NCI-H1048 (cell line): ENCODE data around the gene PPM1H.
A peak's percentile ranks its signal among the peaks of the same experiment; 100 is the strongest.
"Not testable (repeated sequence)": the region's sequence is repeated elsewhere in the genome, so short reads cannot be mapped to it uniquely, and the experiment has no call there.

Experiments
- DNase-seq: peaks from one replicate; lab custom pipeline; 2025; lab: John Stamatoyannopoulos, UW

PPM1H gene

DNA sequence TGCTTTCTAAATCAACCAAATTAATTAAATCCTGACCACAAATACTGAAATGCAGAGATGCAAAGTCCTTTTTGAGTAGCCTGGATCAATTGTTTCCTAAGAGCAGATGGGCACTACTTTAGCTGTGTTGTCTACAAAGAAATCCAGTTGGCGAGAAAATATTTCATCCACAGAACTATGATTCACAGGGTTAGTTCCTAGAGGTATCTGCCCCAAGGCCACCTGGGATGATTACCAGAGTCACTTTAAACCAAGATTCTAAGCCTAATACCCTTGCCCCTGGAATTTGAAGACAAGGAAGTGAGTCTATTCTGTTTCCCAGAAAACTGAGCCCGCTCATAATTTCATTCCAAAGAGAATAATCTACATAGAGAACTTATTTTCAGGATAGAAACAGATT, 198.4 kb downstream of the PPM1H start:
- no peak for DNase-seq

DNA sequence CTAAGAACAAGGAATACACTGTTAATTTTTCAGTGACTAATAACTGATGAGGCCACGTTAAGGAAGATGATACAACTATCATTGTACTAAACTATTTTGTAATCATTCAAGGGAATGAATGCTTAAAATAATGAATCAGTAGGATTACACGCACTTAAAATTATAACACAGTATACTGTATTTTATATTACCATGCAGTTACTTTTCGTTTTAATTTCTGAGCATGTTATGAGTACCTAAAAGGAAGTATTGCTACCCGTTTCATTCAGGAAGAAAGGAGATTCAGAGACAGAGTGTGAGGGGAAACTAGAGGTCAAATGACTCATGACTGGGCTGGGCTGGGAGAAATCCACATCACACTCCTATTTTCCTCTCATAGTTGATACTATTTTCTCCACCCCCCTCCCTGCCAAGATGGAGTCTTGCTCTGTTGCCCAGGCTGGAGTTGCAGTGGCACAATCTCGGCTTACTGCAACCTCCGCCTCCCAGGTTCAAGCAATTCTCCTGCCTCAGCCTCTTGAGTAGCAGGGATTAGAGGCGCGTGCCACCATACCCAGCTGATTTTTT, 202.0 kb downstream of the PPM1H start:
- DNase-seq, result no peak

DNA sequence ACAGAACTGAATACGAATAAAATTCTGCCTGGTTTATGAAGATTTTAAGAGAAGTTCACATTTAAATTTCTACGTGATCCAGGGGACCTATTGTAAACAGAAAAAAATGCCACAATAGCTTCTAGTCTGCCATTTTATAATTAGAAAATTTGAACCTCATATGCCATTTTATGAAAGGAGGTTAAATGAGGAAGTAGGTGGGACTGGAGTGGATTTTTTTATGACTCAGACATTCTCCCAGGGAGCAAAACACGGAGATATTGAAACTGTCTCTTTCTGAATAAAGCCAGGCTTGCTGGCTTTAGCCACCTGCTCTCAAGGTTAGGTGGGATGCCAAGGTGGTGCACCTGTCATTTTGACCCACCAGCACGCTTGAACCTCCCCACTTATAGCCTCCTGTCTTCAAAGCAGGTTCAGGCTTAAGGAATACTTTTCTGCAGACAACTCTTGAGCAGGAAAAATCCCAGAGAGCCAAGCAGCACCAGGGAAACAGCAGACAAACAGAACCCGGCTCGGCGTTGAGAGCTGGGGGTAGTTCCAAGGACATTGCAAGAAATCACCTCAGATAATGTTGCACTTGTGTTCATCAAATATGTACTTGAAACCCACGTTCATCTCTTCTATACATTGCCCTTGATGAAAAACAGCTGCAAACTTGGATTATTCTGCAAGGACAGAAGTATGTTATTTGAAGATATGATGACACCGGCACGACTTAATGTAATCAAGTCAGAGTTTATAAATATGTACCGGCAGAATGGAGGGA, 203.7 kb downstream of the PPM1H start:
- no peak for DNase-seq

DNA sequence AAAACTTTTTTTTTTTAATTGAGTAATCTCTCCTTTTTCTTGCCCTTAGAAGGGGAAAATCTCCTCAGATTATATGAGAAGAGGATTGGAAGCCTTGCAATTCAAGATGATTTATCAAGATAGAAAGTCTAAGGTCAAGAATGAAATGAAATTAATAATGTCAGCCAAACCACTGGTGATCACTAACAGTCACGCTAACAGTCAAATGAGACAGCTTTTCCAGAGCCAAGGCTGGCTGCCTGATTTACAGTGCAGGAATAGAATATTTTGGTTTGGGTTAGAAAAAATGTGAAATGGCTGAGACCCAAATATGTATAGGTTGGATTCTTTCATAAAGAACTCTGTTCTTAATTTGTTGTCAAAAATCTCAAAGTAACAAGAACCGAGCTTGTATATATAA, 204.3 kb downstream of the PPM1H start:
- DNase-seq, result no peak

DNA sequence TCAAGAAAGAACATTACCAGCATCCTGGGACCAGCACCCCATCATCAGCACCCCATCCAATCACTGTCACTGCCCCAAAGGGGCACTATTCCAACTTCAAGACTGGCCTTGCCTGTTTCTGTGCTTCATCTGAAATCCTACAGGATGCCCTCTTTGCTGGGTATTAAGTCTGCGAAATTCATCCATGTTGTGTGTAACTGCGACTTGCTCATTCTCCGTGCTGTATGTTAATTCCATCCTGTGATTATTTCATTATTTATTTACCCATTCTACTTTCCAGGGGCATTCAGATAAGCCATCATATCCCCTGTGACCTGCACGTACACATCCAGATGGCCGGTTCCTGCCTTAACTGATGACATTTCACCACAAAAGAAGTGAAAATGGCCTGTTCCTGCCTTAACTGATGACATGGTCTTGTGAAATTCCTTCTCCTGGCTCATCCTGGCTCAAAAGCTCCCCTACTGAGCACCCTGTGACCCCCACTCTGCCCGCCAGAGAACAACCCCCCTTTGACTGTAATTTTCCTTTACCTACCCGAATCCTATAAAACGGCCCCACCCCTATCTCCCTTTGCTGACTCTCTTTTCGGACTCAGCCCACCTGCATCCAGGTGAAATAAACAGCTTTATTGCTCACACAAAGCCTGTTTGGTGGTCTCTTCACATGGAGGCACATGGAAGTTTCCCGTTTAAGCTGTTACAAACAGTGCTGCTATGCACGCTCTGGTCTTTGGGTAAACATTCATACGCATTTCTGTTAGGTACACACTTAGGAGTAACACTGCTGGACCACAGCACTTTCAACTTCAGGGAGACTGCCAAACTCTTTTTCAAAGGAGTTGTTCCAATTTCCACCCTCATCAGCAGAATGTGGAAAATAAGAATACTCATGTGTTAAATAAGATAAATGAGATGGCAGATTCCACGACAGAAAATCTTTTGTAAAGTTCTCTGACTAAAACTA, 205.1 kb downstream of the PPM1H start:
- not testable (repeated sequence) for DNase-seq

DNA sequence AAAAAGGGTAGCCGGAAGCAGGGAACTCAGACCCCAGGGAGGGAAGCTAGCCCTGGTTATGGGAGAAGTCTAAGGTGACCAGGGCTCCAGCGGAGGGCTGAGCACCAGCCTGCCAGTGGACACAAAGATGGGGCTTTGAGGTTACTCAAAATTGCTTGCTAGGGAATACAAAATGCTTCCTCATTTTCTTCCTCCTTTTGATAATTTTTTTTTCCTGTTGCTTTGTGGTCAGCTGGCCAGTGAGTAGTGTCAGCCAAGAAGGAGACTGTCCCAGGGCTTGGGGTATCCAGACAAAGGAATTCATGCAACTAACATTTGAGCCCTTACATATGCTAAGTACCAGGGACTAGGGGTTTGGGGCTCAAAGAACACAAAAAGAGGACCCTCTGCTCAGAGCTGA, 206.2 kb downstream of the PPM1H start:
- no peak for DNase-seq

DNA sequence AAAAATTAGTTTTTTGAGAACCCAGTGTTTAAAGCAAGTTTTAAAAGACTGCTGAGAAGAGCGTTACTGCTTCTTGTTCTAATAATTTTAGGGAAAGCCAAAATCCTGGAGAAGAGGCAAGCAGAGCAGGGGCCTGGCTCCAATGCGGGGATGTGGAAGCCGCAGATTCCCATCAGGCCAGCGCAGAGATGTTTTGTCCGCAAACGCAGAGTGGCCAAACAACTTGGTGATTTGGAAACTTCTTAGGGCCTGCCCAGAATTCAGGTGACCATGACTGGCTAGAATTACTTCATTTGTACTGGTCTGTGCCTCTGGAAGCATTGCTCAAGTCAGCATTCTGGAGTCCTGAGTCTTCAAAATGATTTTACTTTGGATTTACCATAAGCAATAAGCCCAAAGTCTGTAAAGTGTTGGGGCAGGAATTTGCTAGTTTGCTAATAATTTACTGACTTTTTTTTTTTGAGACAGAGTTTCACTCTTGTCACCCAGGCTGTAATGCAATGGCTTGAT, 208.4 kb downstream of the PPM1H start:
- DNase-seq, result no peak

DNA sequence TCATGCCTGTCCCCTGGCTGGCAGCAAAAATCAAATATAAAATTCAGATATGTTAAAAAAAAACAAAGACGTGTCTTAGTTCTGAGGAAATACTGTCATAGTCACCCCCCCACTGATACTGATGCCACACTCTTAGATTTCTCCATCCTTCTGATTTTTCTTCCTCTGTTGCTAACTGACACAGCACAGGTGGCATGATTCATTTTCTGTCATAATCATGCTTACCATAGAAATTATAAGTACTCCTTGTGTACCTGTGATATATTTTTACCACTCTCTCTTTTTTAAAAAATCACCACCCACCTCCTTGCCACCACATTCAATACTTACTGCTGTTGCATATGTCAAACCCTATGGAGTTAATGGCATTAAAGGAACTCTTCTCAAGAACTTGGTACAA, 209.2 kb downstream of the PPM1H start:
- no peak for DNase-seq

DNA sequence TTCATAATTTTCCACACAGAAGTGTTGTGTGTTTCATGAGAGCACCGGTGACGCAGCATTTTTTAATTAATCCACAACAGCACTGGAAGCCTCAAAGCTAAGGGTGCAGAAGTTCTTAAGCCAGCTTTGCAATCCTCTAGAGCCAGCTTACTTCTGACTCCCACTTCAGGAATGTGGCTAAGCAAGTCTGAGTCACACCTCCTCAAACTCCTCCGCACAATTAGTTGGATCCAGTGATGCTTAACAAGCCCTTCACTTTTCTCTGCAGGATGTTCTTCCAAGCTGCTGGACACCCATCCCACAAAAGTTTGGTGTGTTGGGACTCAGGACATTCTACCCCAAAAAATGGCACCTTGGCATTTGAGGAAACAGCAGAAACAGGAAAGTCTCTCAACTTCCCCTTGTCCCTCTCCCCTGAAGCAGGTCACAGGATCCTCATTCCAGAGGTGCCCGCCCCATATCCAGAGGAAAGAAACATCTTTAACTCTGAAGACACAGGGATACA, 210.0 kb downstream of the PPM1H start:
- peak; percentile 27 for DNase-seq

DNA sequence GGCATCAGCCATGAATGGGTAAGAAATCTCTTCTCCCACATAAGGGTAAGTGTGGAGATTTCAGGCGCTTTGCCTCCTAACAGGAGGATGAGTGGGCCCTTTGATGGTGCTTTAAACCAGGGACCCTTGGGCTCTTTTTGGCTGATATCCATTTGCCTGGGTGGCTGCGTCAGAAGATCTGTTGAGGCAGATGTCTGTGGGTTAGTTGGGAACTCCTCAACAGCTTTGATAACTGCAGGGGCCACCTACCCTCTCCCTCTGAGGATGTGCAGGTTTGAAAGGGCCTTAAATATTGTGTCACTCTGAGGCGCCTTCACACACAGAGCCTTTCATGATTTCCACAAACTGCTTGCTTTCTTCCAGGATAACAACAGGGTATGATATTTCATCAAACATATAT, 210.7 kb downstream of the PPM1H start:
- no peak for DNase-seq

DNA sequence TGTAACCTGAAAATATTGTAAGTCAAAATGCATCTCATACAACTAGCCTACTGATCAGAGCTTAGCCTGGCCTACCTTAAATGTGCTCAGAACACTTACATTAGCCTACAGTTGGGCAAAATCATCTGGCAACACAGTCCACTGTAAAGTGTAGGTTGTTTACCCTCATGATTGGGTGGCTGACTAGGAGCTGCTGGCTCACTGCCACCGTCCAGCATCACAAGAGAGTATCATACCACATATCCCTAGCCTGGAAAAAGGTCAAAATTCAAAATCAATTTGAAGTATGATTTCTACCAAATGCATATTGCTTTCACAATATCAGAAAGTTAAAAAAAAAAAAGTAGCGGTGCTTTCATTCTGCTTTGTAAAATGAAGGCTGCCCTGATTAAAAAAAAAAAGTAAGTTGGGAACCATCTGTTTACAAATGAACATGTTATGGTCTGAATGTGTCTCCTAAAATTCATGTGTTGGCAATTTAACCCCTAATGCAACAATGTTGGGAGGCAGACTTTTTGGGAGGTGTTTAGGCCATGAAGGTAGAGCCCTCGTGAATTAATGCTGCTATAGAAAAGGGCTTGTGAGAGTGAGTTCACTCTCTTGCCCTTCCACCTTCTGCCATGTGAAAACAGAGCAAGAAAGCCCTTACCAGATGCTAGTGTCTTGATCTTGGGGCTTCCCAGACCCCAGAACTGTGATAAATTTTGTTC, 211.8 kb downstream of the PPM1H start:
- no peak for DNase-seq

DNA sequence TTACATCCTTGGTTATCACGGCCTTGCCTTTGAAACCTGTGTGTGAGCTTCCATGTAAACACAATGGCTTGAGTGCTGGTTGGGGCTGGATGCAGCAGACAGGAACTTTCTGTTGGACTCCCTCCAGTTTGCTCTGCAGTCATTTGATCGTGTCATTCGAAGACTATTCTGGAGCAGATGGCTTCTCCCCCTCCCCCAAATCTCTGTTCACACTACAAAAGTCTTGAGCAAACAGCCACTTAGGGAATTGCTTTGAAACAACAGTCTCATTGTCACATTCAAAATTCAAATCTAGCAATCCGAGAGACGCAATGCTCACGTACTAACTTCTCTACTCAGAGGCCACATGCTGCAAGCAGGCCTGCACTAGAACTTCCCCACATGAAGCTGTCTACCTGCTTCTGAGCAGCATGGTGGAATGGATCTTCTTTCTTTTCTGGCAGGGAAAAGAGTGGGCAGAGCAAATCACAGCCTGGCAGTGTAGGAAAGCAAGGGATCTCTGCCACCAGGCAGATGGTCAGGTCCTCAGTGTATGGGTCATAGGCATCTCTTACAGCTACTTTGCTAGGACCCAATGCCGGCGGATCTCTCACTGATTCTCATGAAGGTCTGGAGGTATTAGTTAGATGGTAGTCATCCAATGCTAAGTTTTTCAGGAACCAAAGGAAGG, 214.2 kb downstream of the PPM1H start:
- peak; percentile 41 for DNase-seq

DNA sequence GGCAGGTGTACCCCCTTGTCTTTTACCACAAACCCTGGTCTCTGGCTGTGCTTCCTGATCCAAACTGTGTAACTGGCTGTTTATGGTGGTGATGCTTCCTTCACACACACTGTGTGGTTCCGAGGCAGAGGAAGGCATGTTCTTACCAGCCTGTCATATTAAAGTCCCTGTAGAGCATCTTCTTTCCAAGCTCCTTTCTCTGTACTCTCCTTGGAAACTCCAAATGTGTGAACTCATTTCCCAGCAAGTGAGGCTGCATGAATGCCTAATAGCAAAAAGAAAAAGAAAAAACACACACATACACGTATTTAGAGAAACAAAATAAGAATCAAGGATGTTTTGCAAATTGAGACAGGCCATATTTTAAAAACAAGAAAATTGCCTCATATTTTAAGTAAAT, 214.9 kb downstream of the PPM1H start:
- DNase-seq, result no peak

DNA sequence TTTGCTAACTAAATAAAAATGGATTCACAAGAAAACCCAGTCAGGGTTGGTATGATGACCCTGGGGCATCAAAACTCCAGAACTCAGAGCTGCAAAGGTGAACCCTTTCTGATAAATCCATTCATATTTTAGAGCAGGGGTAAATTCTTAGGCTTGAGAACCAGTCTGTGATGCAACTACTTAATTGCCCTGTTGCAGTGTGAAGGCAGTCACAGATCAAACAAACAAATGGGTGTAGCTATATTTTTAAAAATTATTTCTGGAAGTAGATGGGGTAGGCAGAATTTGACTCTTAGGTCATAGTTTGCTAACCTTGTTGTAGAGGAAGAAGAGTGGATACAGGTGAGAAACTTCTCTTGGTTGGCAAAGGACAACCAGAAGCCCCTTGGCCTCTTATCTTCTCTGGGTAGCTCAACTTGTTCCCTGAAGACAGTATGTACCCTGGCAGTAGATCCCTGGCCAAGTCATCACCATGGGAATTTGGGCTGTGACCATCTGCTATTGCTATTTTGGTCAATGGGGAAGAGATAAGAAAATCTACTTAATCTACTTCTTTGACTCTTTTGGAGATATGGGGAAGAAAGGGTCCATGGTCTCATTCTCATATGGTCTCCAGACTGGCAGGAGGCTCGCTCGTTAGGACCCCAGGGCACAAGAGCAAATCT, 216.1 kb downstream of the PPM1H start:
- DNase-seq, result no peak

DNA sequence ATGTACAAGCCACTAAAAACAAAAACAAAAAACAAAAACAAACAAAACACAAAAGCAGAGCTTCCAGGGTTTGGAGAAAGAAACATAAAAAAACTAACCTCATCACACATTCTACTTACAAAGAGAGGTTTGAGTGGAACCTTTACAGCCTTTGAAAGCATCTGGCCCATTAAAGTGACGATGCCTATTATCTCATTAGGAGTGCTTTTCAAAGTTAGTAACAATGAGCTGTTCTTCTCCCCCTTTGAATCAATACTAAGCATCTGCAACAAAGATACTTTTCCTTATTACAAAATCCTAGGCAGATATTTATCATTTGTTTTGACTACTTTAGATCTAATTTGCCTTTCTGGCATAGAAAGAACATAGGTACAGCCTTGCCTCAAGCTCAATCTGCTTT, 217.3 kb downstream of the PPM1H start:
- no peak for DNase-seq

DNA sequence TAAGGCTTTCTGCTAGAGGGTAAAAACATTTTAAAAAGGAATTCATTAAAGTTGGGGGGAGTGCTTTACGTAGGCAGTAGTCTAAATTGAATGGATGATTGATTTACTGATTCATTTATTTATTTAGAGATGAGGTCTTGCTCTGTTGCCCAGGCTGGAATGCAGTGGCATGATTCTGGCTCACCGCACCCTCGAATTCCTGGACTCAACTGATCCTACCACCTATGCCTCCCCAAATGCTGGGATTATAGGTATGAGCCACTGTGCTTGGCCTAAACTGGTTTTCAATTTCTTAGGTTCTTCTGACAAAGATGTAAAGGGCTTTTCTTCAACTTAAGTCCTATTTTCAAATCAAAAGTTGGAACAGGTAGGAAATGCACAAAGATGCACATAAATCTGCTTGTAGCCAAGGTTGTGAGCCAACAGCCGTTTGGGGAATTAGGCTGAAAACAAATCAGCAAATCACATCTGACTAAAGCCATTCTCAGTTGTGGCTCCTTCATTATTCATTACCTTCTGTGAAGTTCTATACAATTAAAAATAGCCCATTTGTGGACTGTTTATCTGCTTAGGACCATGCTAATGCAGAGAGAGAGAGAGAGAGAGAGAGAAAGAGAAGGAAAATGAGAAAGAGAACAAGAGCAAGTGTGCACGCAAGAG, 218.0 kb downstream of the PPM1H start:
- no peak for DNase-seq

DNA sequence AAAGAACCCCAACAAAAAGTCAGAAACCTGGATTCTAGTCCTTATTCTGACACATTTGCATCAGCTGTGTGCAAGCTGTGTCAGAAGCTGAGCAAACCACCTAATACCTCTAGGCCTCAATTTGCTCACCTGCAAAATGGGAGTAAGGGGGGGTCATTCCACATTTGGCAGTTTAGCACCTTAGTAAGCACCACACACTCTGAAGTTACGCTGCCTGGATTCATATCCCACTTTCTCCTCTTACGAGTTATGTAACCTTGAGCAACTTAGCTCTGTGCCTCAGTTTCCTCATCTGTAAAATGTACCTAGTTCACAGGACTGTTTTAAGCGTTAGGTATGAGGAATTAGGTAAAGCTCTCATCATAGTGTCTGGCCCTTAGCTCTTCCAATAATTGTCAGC, 218.9 kb downstream of the PPM1H start:
- DNase-seq, result no peak

DNA sequence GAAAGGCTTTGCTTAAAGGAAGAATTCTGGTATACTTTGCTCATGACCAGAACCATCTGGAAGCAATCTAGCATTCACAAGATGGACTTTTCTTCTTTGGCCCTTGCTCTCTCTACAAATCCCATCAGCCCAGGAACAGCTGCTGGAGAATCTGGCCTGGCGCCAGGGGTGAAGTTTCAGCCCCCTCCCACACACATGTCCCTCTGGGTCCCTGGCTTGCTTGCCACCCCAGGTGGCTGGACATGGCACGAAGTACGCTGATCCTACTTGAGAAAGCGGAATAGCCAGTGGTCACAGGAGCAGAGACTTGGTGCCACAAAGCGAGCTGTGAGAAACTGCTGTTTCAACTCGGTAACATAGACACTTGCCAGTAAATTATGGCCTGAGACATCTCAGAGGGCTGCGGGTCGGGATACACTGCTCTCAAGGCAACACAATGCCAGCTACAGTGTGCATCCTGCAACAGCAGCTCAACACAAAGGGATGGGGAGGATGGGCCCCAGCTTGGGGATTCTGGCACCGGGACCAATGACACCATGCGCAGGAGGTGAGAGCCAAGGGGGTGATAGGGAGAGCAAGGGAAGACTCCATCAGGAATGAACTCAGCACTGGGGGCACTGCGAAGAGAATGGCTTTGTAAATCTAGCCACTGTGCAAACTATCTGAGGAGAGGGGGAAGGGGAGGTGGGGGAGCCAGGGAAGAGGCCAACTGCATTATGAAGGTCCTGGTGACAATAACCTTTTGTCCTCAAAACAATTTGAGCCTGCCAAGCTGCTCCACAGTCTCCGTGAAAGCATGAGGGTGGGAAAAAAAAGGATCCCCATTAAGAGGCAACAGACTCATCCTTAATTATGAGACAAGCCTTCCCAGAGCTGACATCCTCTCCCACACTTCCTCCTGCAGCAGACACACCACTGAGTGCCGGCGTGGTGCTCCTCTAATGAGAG, 219.9 kb downstream of the PPM1H start:
- no peak for DNase-seq

DNA sequence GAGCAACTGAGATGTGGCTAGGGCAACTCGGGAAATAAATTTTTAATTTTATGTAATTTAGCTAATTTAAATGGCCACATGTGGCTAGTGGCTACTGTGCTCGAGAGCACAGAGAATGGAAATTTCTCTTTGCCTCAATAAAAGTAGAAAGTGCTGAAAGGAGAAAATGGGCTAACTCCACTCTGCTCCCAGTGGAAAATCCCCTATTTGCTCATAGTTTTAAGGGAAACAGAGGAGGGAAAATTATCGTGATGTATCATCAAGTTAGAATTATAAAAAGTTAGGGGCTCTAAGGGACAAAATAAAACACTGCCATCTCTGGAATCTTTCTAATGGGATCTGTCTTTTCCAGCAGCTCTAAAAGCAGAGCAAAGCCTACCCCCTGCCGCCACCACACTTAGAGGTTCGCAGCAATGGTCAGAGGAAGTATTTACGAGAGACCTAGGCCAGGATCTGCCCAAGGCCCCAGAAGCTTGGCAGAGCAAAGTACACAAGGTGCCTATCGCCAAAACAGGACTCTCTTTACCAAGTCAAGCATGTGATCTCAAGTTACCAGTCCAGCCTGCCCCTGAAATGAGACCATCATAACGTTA, 220.7 kb downstream of the PPM1H start:
- no peak for DNase-seq
